ENCODE data around the gene BEAN1. TPM values are rescaled to one million over a fixed set of nuclear protein-coding genes. Genes with fewer than 3 reads are reported as not detected.
"Not testable (repeated sequence)": the region's sequence is repeated elsewhere in the genome, so short reads cannot be mapped to it uniquely, and the experiment has no call there.

Gene BEAN1
- total RNA-seq, 6 experiments from 2014 or later: not detected

GRCh38 chr16:66458292-66458691 is 31.2 kb downstream of the BEAN1 start:
- no peak overlapping the region for H3K4me3 Mint-ChIP-seq
- no peak overlapping the region for H3K27ac Mint-ChIP-seq
- no peaks in the 10 kb centered on the region for H3K9me3 Mint-ChIP-seq
- H3K4me1 Mint-ChIP-seq (ENCODE audit: low read depth): no peaks in the 10 kb centered on the region
- DNase-seq: no peak
- no peak for TF ChIP-seq CTCF (IDR thresholded peaks at IDR 0.05)
- peaks cover 36% of the 10 kb centered on the region for H3K27me3 Mint-ChIP-seq (ENCODE audit: insufficient read depth)
- no peaks in the 10 kb centered on the region for H3K36me3 Mint-ChIP-seq (ENCODE audit: low read depth)

- no peaks in the 10 kb centered on the region for H3K9me3 Mint-ChIP-seq
- peaks cover 36% of the 10 kb centered on the region for H3K27me3 Mint-ChIP-seq (ENCODE audit: insufficient read depth)
Measured at GRCh38 chr16:66458853-66459252, 31.8 kb downstream of the BEAN1 start.

GRCh38 chr16:66459878-66460277 is 32.8 kb downstream of the BEAN1 start:
- no peaks in the 10 kb centered on the region for H3K36me3 Mint-ChIP-seq (ENCODE audit: low read depth)
- peak; percentile 9 for DNase-seq
- TF ChIP-seq CTCF (IDR thresholded peaks at IDR 0.05): no peak
- H3K4me1 Mint-ChIP-seq (ENCODE audit: low read depth): no peaks in the 10 kb centered on the region
- no peaks in the 10 kb centered on the region for H3K9me3 Mint-ChIP-seq
- H3K27ac Mint-ChIP-seq: no peak overlapping the region
- H3K4me3 Mint-ChIP-seq: no peak overlapping the region
- peaks cover 36% of the 10 kb centered on the region for H3K27me3 Mint-ChIP-seq (ENCODE audit: insufficient read depth)

More at GRCh38 chr16:66458853-66459252, 31.8 kb downstream of the BEAN1 start:
- no peak for DNase-seq
- Mint-ChIP-seq H3K4me1 (ENCODE audit: low read depth) (no peaks in the 10 kb centered on the region), H3K36me3 (ENCODE audit: low read depth) (no peaks in the 10 kb centered on the region), H3K4me3 (no peak overlapping the region), H3K27ac (no peak overlapping the region)
- TF ChIP-seq CTCF (IDR thresholded peaks at IDR 0.05): no peak

GRCh38 chr16:66460703-66461102 is 33.6 kb downstream of the BEAN1 start:
- no peak overlapping the region for H3K4me3 Mint-ChIP-seq
- no peak for DNase-seq
- no peak for TF ChIP-seq CTCF (IDR thresholded peaks at IDR 0.05)
- no peaks in the 10 kb centered on the region for H3K4me1 Mint-ChIP-seq (ENCODE audit: low read depth)
- H3K9me3 Mint-ChIP-seq: no peaks in the 10 kb centered on the region
- H3K27me3 Mint-ChIP-seq (ENCODE audit: insufficient read depth): peaks cover 39% of the 10 kb centered on the region
- no peaks in the 10 kb centered on the region for H3K36me3 Mint-ChIP-seq (ENCODE audit: low read depth)
- no peak overlapping the region for H3K27ac Mint-ChIP-seq

- no peak for DNase-seq
- H3K9me3 Mint-ChIP-seq: peaks cover 5% of the 10 kb centered on the region
- no peak for TF ChIP-seq CTCF (IDR thresholded peaks at IDR 0.05)
- H3K4me1 Mint-ChIP-seq (ENCODE audit: low read depth): no peaks in the 10 kb centered on the region
- H3K36me3 Mint-ChIP-seq (ENCODE audit: low read depth): no peaks in the 10 kb centered on the region
- no peak overlapping the region for H3K27ac Mint-ChIP-seq
- no peak overlapping the region for H3K4me3 Mint-ChIP-seq
- peaks cover 39% of the 10 kb centered on the region for H3K27me3 Mint-ChIP-seq (ENCODE audit: insufficient read depth)
Measured at GRCh38 chr16:66462912-66463311, 35.8 kb downstream of the BEAN1 start.

GRCh38 chr16:66465946-66466345 is 38.9 kb downstream of the BEAN1 start:
- not testable (repeated sequence) for H3K36me3 Mint-ChIP-seq (ENCODE audit: low read depth); H3K9me3 Mint-ChIP-seq; H3K4me3 Mint-ChIP-seq; DNase-seq; H3K27ac Mint-ChIP-seq; H3K4me1 Mint-ChIP-seq (ENCODE audit: low read depth)
- H3K27me3 Mint-ChIP-seq (ENCODE audit: insufficient read depth): peaks cover 33% of the 10 kb centered on the region

GRCh38 chr16:66466636-66467035 is 39.5 kb downstream of the BEAN1 start:
- H3K9me3 Mint-ChIP-seq; H3K4me3 Mint-ChIP-seq; H3K27ac Mint-ChIP-seq; H3K36me3 Mint-ChIP-seq (ENCODE audit: low read depth); H3K4me1 Mint-ChIP-seq (ENCODE audit: low read depth); DNase-seq: not testable (repeated sequence)
- peaks cover 33% of the 10 kb centered on the region for H3K27me3 Mint-ChIP-seq (ENCODE audit: insufficient read depth)
